Gastroesophageal sphincter (tissue), 4 donors: ENCODE data around the gene ZNF138. TPM values are rescaled to one million over a fixed set of nuclear protein-coding genes. Genes with fewer than 3 reads are reported as not detected.
"Not testable (repeated sequence)": the region's sequence is repeated elsewhere in the genome, so short reads cannot be mapped to it uniquely, and the experiment has no call there.

Source experiments
- ATAC-seq: fragments of 150-250 bp; one replicate; pipeline ENCODE4 v1.9.1; 2016; ENCODE audit warnings: mild to moderate bottlenecking, moderate library complexity
- H3K27ac ChIP-seq, 4 donors: fragments of 200-600 bp; sonication (generic) in 3 of 4; 1 replicate in 3 of 4; 2 replicates in 1 of 4; pipeline ENCODE4 v1.5.1; 2016 to 2019
- H3K27me3 ChIP-seq: fragments of 200-600 bp; sonication (generic); one replicate; pipeline ENCODE4 v1.5.1; 2019
- H3K36me3 ChIP-seq, 2 donors: fragments of 200-600 bp; sonication (generic); one replicate each; pipeline ENCODE4 v1.5.1; 2019; ENCODE audit warnings: control low read depth in 1 of 2
- H3K4me1 ChIP-seq, 3 donors: fragments of 200-600 bp; sonication (generic); 1 replicate in 2 of 3; 2 replicates in 1 of 3; pipeline ENCODE4 v1.5.1; 2016 to 2019; ENCODE audit warnings: control low read depth in 2 of 3
- H3K4me3 ChIP-seq, 2 donors: fragments of 200-600 bp; sonication (generic); one replicate each; pipeline ENCODE4 v1.5.1; 2019; ENCODE audit warnings: mild to moderate bottlenecking in 1 of 2, moderate library complexity in 1 of 2
- H3K9me3 ChIP-seq, 3 donors: fragments of 200-600 bp; sonication (generic); one replicate each; pipeline ENCODE4 v1.5.1; 2017 to 2019; ENCODE audit warnings: control low read depth in 2 of 3
- CTCF ChIP-seq, 4 experiments: fragments of 200-600 bp in 2 of 4; fragments of 450-650 bp in 2 of 4; sonication (generic) in 1 of 4; IDR thresholded peaks; one replicate each; pipeline ENCODE4 v1.5.1; 2017 to 2019; ENCODE audit warnings: antibody characterized with exemption in 4 of 4, mild to moderate bottlenecking in 2 of 4, moderate library complexity in 2 of 4
- EP300 ChIP-seq: sonication (generic); formaldehyde crosslinking; IDR thresholded peaks from one replicate; pipeline ENCODE4 v1.6.1; 2017; ENCODE audit warnings: antibody characterized with exemption, mild to moderate bottlenecking
- POLR2A ChIP-seq, 2 donors: fragments of 450-650 bp; IDR thresholded peaks; one replicate each; pipeline ENCODE4 v1.6.1; 2017; ENCODE audit warnings: antibody characterized with exemption in 2 of 2, mild to moderate bottlenecking in 2 of 2, moderate library complexity in 1 of 2
- POLR2AphosphoS5 ChIP-seq: sonication (generic); formaldehyde crosslinking; IDR thresholded peaks from one replicate; pipeline ENCODE4 v1.6.1; 2017; ENCODE audit warnings: antibody characterized with exemption
- WGBS, 2 donors: methylation state at CpG; one replicate each; pipeline ENCODE4 v1.1.5; 2018; ENCODE audit warnings: low coverage in 1 of 2; 5-methylcytosine and 5-hydroxymethylcytosine counted together
- total RNA-seq, 4 donors: library from RNA; depleted of rRNA; stranded (reverse); fragments of >200 nt; gene quantifications; one replicate each; pipeline ENCODE4 v1.1.0, GENCODE V29; 2016

ZNF138 gene
- total RNA-seq, 4 donors from 2014 or later: 3.3 to 16.2 (median 6.7) TPM

- ATAC-seq: no peak
- TF ChIP-seq EP300 (no peak), POLR2A (IDR thresholded peaks at IDR 0.05) (no peak), CTCF (IDR thresholded peaks at IDR 0.05) (no peak), POLR2AphosphoS5 (no peak)
- no peaks in the 10 kb centered on the region for H3K27me3 ChIP-seq
- no peaks in the 10 kb centered on the region for H3K4me1 ChIP-seq
- no peak overlapping the region for H3K27ac ChIP-seq
- no peaks in the 10 kb centered on the region for H3K9me3 ChIP-seq
- H3K36me3 ChIP-seq: no peaks in the 10 kb centered on the region
- no peak overlapping the region for H3K4me3 ChIP-seq
- WGBS, 2 donors: 71 to 82% methylated on average over 3 of the region's 3 CpGs
Measured at GRCh38 chr7:64758151-64758550, 36.1 kb upstream of the ZNF138 start.

GRCh38 chr7:64768824-64769223 is 25.4 kb upstream of the ZNF138 start:
- no peak for ATAC-seq
- no peaks in the 10 kb centered on the region for H3K4me1 ChIP-seq
- H3K36me3 ChIP-seq: no peaks in the 10 kb centered on the region
- H3K27ac ChIP-seq: no peak overlapping the region
- H3K27me3 ChIP-seq: no peaks in the 10 kb centered on the region
- TF ChIP-seq EP300: no peak
- no peak for TF ChIP-seq POLR2AphosphoS5
- TF ChIP-seq CTCF (IDR thresholded peaks at IDR 0.05): no peak
- TF ChIP-seq POLR2A (IDR thresholded peaks at IDR 0.05): no peak
- no peaks in the 10 kb centered on the region for H3K9me3 ChIP-seq
- no peak overlapping the region for H3K4me3 ChIP-seq

GRCh38 chr7:64774204-64774842 is 19.9 kb upstream of the ZNF138 start:
- Histone ChIP-seq H3K27ac (no peak overlapping the region), H3K9me3 (no peaks in the 10 kb centered on the region), H3K27me3 (no peaks in the 10 kb centered on the region), H3K36me3 (no peaks in the 10 kb centered on the region), H3K4me1 (no peaks in the 10 kb centered on the region), H3K4me3 (no peak overlapping the region)
- ATAC-seq: no peak
- TF ChIP-seq POLR2AphosphoS5 (no peak), POLR2A (IDR thresholded peaks at IDR 0.05) (no peak), CTCF (IDR thresholded peaks at IDR 0.05) (no peak), EP300 (no peak)
- 100% methylated on average over 1 of the region's 2 CpGs; no CpG with 5 or more reads in 1 of the 2 donors for WGBS, 2 donors

- ATAC-seq: no peak
- no peaks in the 10 kb centered on the region for H3K4me1 ChIP-seq
- no peak overlapping the region for H3K27ac ChIP-seq
- H3K4me3 ChIP-seq: no peak overlapping the region
- WGBS, 2 donors: 74% methylated on average over 3 of the region's 3 CpGs; no CpG with 5 or more reads in 1 of the 2 donors
- no peak for TF ChIP-seq CTCF (IDR thresholded peaks at IDR 0.05)
- no peak for TF ChIP-seq EP300
- TF ChIP-seq POLR2A (IDR thresholded peaks at IDR 0.05): no peak
- no peak for TF ChIP-seq POLR2AphosphoS5
- no peaks in the 10 kb centered on the region for H3K9me3 ChIP-seq
- no peaks in the 10 kb centered on the region for H3K27me3 ChIP-seq
- no peaks in the 10 kb centered on the region for H3K36me3 ChIP-seq
Measured at GRCh38 chr7:64775289-64775688, 18.9 kb upstream of the ZNF138 start.

- not testable (repeated sequence) for H3K4me1 ChIP-seq, H3K27ac ChIP-seq, ATAC-seq, H3K4me3 ChIP-seq, H3K36me3 ChIP-seq, H3K27me3 ChIP-seq, H3K9me3 ChIP-seq
- 70% methylated on average over 4 of the region's 23 CpGs; no CpG with 5 or more reads in 1 of the 2 donors for WGBS, 2 donors
Measured at GRCh38 chr7:64784842-64785241, 9.4 kb upstream of the ZNF138 start.
